Spleen (tissue), 7 donors: ENCODE measurements around the gene PLCH1.

Experiments
- CTCF ChIP-seq, 11 experiments: fragments of 200-600 bp in 7 of 11; fragments of 450-650 bp in 4 of 11; sonication (generic) in 4 of 11; IDR thresholded peaks in 8 of 11; conservative IDR thresholded peaks in 3 of 11; 1 replicate in 7 of 11; 2 replicates in 4 of 11; pipeline versions ENCODE4 v1.4.0 to v1.8.0; 2016 to 2021; ENCODE audit warnings: antibody characterized with exemption in 11 of 11, inconsistent platforms in 4 of 11, mild to moderate bottlenecking in 1 of 11
- POLR2A ChIP-seq, 3 donors: fragments of 450-650 bp; IDR thresholded peaks; one replicate each; pipeline ENCODE4 v1.5.1; 2017; ENCODE audit warnings: antibody characterized with exemption in 3 of 3, mild to moderate bottlenecking in 1 of 3
- donor health status: DM: no; HTN: no; CAD: no; lungs with moderate emphysema.
- donor health status: DM: no; HTN: no; CAD: no.
- donor health status: DM: no; HTN: no; CAD: no.

- TF ChIP-seq CTCF (IDR thresholded peaks at IDR 0.05 in 8 of 11, conservative IDR thresholded peaks at IDR 0.05 in 3 of 11) (peak in 2 of 11 experiments; percentile 29 to 31), POLR2A (IDR thresholded peaks at IDR 0.05) (no peak)
Observed at GRCh38 chr3:155370198-155370597, 374.7 kb downstream of the PLCH1 start.
